22Rv1 (cell line): ENCODE data around the gene MEIS2.

Experiments used
- H3K27ac ChIP-seq: fragments of 450-650 bp; 2 replicates; pipeline ENCODE4 v1.5.1; 2017
- CTCF ChIP-seq: fragments of 450-650 bp; IDR thresholded peaks from 2 replicates; pipeline ENCODE4 v1.5.1; 2017; ENCODE audit warnings: mild to moderate bottlenecking
- ZFX ChIP-seq: fragments of 450-650 bp; IDR thresholded peaks from 2 replicates; pipeline ENCODE4 v1.6.1; 2017; ENCODE audit warnings: antibody characterized with exemption, borderline replicate concordance

MEIS2 gene

GRCh38 chr15:37104424-37104981 lies 4.2 kb upstream of the MEIS2 start:
- no peak overlapping the region for H3K27ac ChIP-seq

GRCh38 chr15:37103475-37104423 lies 3.4 kb upstream of the MEIS2 start:
- TF ChIP-seq ZFX = no peak
- TF ChIP-seq CTCF = no peak
- no peak overlapping the region for H3K27ac ChIP-seq

More at GRCh38 chr15:37104424-37104981, 4.2 kb upstream of the MEIS2 start:
- TF ChIP-seq CTCF (no peak), ZFX (no peak)

- no peak overlapping the region for H3K27ac ChIP-seq
- no peak for TF ChIP-seq CTCF
- no peak for TF ChIP-seq ZFX
Measured at GRCh38 chr15:37103163-37103435, 2.8 kb upstream of the MEIS2 start.

- H3K27ac ChIP-seq = no peak overlapping the region
- TF ChIP-seq CTCF (no peak), ZFX (no peak)
Measured at GRCh38 chr15:37102305-37103162, 2.2 kb upstream of the MEIS2 start.

- no peak overlapping the region for H3K27ac ChIP-seq
- TF ChIP-seq ZFX = no peak
- TF ChIP-seq CTCF = no peak
Measured at GRCh38 chr15:37101980-37102304, 1.6 kb upstream of the MEIS2 start.

- H3K27ac ChIP-seq = peak overlapping the region; percentile 71
- no peak for TF ChIP-seq ZFX
- no peak for TF ChIP-seq CTCF
Measured at GRCh38 chr15:37100966-37101215, 542 bp upstream of the MEIS2 start.
